ENCODE results near the gene JAML. TPM values are rescaled to one million over a fixed set of nuclear protein-coding genes. Genes with fewer than 3 reads are reported as not detected.
A peak's percentile ranks its signal among the peaks of the same experiment; 100 is the strongest.

Gene JAML
- total and polyA plus RNA-seq, 9 of the 15 experiments (the other 6 are each of a cell fraction or from before 2014, with no cell fraction given), result 0.05 to 0.32 (median 0.22) TPM; not detected in 4

GRCh38 chr11:118240999-118241763 is 16.4 kb upstream of the JAML start (continued):
- TF ChIP-seq ATF2 (CRISPR knock-in tag; IDR thresholded peaks at IDR 0.05) (no peak), ARID4B (CRISPR knock-in tag; IDR thresholded peaks at IDR 0.05) (no peak), CEBPZ (IDR thresholded peaks at IDR 0.05; ENCODE audit: borderline replicate concordance, low read depth, low read length) (no peak), RBM14 (IDR thresholded peaks at IDR 0.05; ENCODE audit: borderline replicate concordance, insufficient read depth, low read depth, low read length) (no peak), GABPA (tag; conservative IDR thresholded peaks at IDR 0.05; ENCODE audit: low read depth) (peak; percentile 67), FOXK2 (conservative IDR thresholded peaks at IDR 0.05 in 1 of 2, IDR thresholded peaks at IDR 0.05 in 1 of 2; ENCODE audit: low read depth in 2 of 2) (0 out of 4 replicates have a peak, but pooled peaks have one; percentile 11 to 13), FOXM1 (IDR thresholded peaks at IDR 0.05; ENCODE audit: low read depth) (peak; percentile 95), FOXM1 (CRISPR knock-in tag; IDR thresholded peaks at IDR 0.05; ENCODE audit: low read depth) (no peak), RNF2 (IDR thresholded peaks at IDR 0.05) (peak; percentile 84), ZNF217 (CRISPR knock-in tag; IDR thresholded peaks at IDR 0.05) (no peak), EZH2 (IDR thresholded peaks at IDR 0.05; ENCODE audit: borderline replicate concordance, low read depth, low read length) (no peak), HEY1 (CRISPR knock-in tag; IDR thresholded peaks at IDR 0.05; ENCODE audit: borderline replicate concordance) (no peak; the same call in 1 of the 2 replicates), ZNF316 (IDR thresholded peaks at IDR 0.05) (peak; percentile 37), PCBP1 (IDR thresholded peaks at IDR 0.05; ENCODE audit: low read depth, low read length, poor library complexity, severe bottlenecking) (no peak), CBX2 (IDR thresholded peaks at IDR 0.05; ENCODE audit: insufficient read depth, low read length, poor library complexity, severe bottlenecking) (no peak), RHOXF2B (CRISPR knock-in tag; conservative IDR thresholded peaks at IDR 0.05) (no peak), CBX3 (IDR thresholded peaks at IDR 0.05; ENCODE audit: borderline replicate concordance in 1 of 2, low read length in 2 of 2) (no peak)
